ENCODE results near the gene NAV3.

- TF ChIP-seq POLR2A (IDR thresholded peaks at IDR 0.05) (no peak), POLR2AphosphoS5 (IDR thresholded peaks at IDR 0.05; ENCODE audit: insufficient read depth in 1 of 2, low read depth in 1 of 2) (no peak)
- TF ChIP-seq, protein P1, sequence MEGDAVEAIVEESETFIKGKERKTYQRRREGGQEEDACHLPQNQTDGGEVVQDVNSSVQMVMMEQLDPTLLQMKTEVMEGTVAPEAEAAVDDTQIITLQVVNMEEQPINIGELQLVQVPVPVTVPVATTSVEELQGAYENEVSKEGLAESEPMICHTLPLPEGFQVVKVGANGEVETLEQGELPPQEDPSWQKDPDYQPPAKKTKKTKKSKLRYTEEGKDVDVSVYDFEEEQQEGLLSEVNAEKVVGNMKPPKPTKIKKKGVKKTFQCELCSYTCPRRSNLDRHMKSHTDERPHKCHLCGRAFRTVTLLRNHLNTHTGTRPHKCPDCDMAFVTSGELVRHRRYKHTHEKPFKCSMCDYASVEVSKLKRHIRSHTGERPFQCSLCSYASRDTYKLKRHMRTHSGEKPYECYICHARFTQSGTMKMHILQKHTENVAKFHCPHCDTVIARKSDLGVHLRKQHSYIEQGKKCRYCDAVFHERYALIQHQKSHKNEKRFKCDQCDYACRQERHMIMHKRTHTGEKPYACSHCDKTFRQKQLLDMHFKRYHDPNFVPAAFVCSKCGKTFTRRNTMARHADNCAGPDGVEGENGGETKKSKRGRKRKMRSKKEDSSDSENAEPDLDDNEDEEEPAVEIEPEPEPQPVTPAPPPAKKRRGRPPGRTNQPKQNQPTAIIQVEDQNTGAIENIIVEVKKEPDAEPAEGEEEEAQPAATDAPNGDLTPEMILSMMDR (IDR thresholded peaks at IDR 0.05), result no peak
Observed at GRCh38 chr12:78186670-78187069, 356.0 kb downstream of the NAV3 start.
